Neural cell (in vitro differentiated cells): ENCODE data around the gene CIRBP. TPM values are rescaled to one million over a fixed set of nuclear protein-coding genes. Genes with fewer than 3 reads are reported as not detected.

ENCODE experiments used
- H2AFZ ChIP-seq: fragments of 200-600, 300-800 bp; sonication (generic), shearing (Covaris generic); 2 replicates; pipeline ENCODE4 v1.6.0; 2014; ENCODE audit warnings: low read depth, mild to moderate bottlenecking, antibody characterized with exemption, low read length, moderate library complexity
- H3F3A ChIP-seq: fragments of 200-600 bp; shearing (Covaris generic); 2 replicates; pipeline ENCODE4 v1.6.1; 2016; ENCODE audit warnings: mild to moderate bottlenecking, moderate library complexity, mixed read lengths, antibody characterized with exemption, low read length; ENCODE audit not compliant: insufficient read depth, poor library complexity, severe bottlenecking
- H3K27ac ChIP-seq: fragments of 200-600, 300-800 bp; sonication (generic), shearing (Covaris generic); 2 replicates; pipeline ENCODE4 v1.5.1; 2014; ENCODE audit warnings: mild to moderate bottlenecking, low read length, moderate library complexity
- H3K27me3 ChIP-seq: fragments of 300-800, 200-600 bp; sonication (generic), shearing (Covaris generic); 2 replicates; pipeline ENCODE4 v1.6.0; 2014; ENCODE audit warnings: mild to moderate bottlenecking, low read depth, low read length, moderate library complexity; ENCODE audit not compliant: insufficient read depth
- H3K36me3 ChIP-seq: fragments of 300-800, 200-600 bp; sonication (generic), shearing (Covaris generic); 2 replicates; pipeline ENCODE4 v1.5.1; 2014; ENCODE audit warnings: mild to moderate bottlenecking, antibody characterized with exemption, low read length, moderate library complexity; ENCODE audit not compliant: insufficient read depth
- H3K4me2 ChIP-seq: fragments of 300-800, 200-600 bp; sonication (generic), shearing (Covaris generic); 2 replicates; pipeline ENCODE4 v1.6.0; 2014; ENCODE audit warnings: mild to moderate bottlenecking, low read length
- H3K4me3 ChIP-seq: fragments of 300-800, 200-600 bp; sonication (generic), shearing (Covaris generic); 2 replicates; pipeline ENCODE4 v1.5.1; 2014; ENCODE audit warnings: mild to moderate bottlenecking, low read length, moderate library complexity
- H3K79me2 ChIP-seq: fragments of 200-600 bp; shearing (Covaris generic); replicated peaks from 2 replicates; pipeline ENCODE4 v1.6.0; 2014; ENCODE audit warnings: mild to moderate bottlenecking, low read length, moderate library complexity; ENCODE audit not compliant: insufficient read depth
- H3K9ac ChIP-seq: fragments of 300-800, 200-600 bp; sonication (generic), shearing (Covaris generic); 2 replicates; pipeline ENCODE4 v1.6.1; 2016; ENCODE audit warnings: mild to moderate bottlenecking, low read length, mixed read lengths
- H3K9me2 ChIP-seq: fragments of 200-600 bp; shearing (Covaris generic); 2 replicates; pipeline ENCODE4 v1.6.1; 2016; ENCODE audit warnings: mild to moderate bottlenecking, low read length, mixed read lengths; ENCODE audit not compliant: insufficient read depth
- H3K9me3 ChIP-seq: fragments of 200-600, 300-800 bp; sonication (generic), shearing (Covaris generic); 2 replicates; pipeline ENCODE4 v1.6.1; 2016; ENCODE audit warnings: mild to moderate bottlenecking, mixed run types, low read length, moderate library complexity, mixed read lengths
- H4K20me1 ChIP-seq: fragments of 200-600 bp; shearing (Covaris generic); 2 replicates; pipeline ENCODE4 v1.6.1; 2016; ENCODE audit warnings: mild to moderate bottlenecking, mixed run types; ENCODE audit not compliant: insufficient read depth
- CTCF ChIP-seq: fragments of 450-650 bp; IDR thresholded peaks from 2 replicates; pipeline ENCODE4 v1.5.1; 2014; ENCODE audit warnings: antibody characterized with exemption, mild to moderate bottlenecking, moderate library complexity; ENCODE audit not compliant: poor library complexity, severe bottlenecking
- EP300 ChIP-seq: fragments of 450-650 bp; conservative IDR thresholded peaks from 2 replicates; pipeline ENCODE4 v1.6.1; 2014; ENCODE audit warnings: antibody characterized with exemption, mild to moderate bottlenecking, moderate library complexity; ENCODE audit not compliant: poor library complexity, severe bottlenecking
- EZH2 ChIP-seq: fragments of 200-600, 300-800 bp; shearing (Covaris generic), sonication (generic); IDR thresholded peaks from 2 replicates; pipeline ENCODE4 v1.6.1; 2014; ENCODE audit warnings: antibody characterized with exemption, low read length, borderline replicate concordance, mild to moderate bottlenecking; ENCODE audit not compliant: insufficient read depth, poor library complexity, severe bottlenecking
- MXI1 ChIP-seq: fragments of 450-650 bp; conservative IDR thresholded peaks from 2 replicates; pipeline ENCODE4 v1.6.1; 2014; ENCODE audit warnings: antibody characterized with exemption, mild to moderate bottlenecking; ENCODE audit not compliant: poor library complexity, severe bottlenecking
- POLR2AphosphoS5 ChIP-seq: IDR thresholded peaks from 2 replicates; pipeline ENCODE4 v1.6.1; 2012
- RAD21 ChIP-seq: fragments of 450-650 bp; conservative IDR thresholded peaks from 2 replicates; pipeline ENCODE4 v1.6.1; 2014; ENCODE audit warnings: antibody characterized with exemption, mild to moderate bottlenecking, moderate library complexity
- REST ChIP-seq: IDR thresholded peaks from 2 replicates; pipeline ENCODE4 v1.6.1; 2012; ENCODE audit warnings: borderline replicate concordance
- SMC3 ChIP-seq: fragments of 450-650 bp; conservative IDR thresholded peaks from 2 replicates; pipeline ENCODE4 v1.6.1; 2014; ENCODE audit warnings: antibody characterized with exemption, mild to moderate bottlenecking, moderate library complexity; ENCODE audit not compliant: poor library complexity
- TAF1 ChIP-seq: IDR thresholded peaks from 2 replicates; pipeline ENCODE4 v1.6.1; 2012; ENCODE audit warnings: low read depth
- polyA plus RNA-seq: library from polyadenylated mRNA; depleted of rRNA; stranded (reverse); fragments of >200 nt; gene quantifications from 2 replicates; pipeline ENCODE4 v1.2.3, GENCODE V29; 2014

Gene CIRBP
- polyA plus RNA-seq, 1 donor from 2014 or later: 1,663 TPM

- no peak overlapping the region for H3K4me3 ChIP-seq
- H3K9ac ChIP-seq: no peak overlapping the region
- H2AFZ ChIP-seq: no peak overlapping the region
- no peaks in the 10 kb centered on the region for H3K9me2 ChIP-seq
- H3K27me3 ChIP-seq: no peaks in the 10 kb centered on the region
- no peaks in the 10 kb centered on the region for H3K36me3 ChIP-seq
- H3F3A ChIP-seq: no peaks in the 10 kb centered on the region
- no peak for TF ChIP-seq RAD21
- TF ChIP-seq EP300: no peak
- TF ChIP-seq MXI1: no peak
- TF ChIP-seq REST: no peak
- no peak for TF ChIP-seq CTCF
- TF ChIP-seq EZH2: no peak
- TF ChIP-seq POLR2AphosphoS5: no peak
- TF ChIP-seq SMC3: no peak
- no peak for TF ChIP-seq TAF1
- no peaks in the 10 kb centered on the region for H3K9me3 ChIP-seq
- H3K79me2 ChIP-seq: no peaks in the 10 kb centered on the region
- no peaks in the 10 kb centered on the region for H4K20me1 ChIP-seq
- H3K4me2 ChIP-seq: no peak overlapping the region
- H3K27ac ChIP-seq: no peak overlapping the region
Measured at GRCh38 chr19:1226522-1227303, 42.4 kb upstream of the CIRBP start.

GRCh38 chr19:1227304-1228054 lies 41.7 kb upstream of the CIRBP start:
- H3K27me3 ChIP-seq: no peaks in the 10 kb centered on the region
- no peaks in the 10 kb centered on the region for H4K20me1 ChIP-seq
- H3K9me3 ChIP-seq: no peaks in the 10 kb centered on the region
- H2AFZ ChIP-seq: no peak overlapping the region
- no peak for TF ChIP-seq POLR2AphosphoS5
- TF ChIP-seq CTCF: no peak
- TF ChIP-seq RAD21: no peak
- TF ChIP-seq TAF1: no peak
- TF ChIP-seq EP300: no peak
- no peak for TF ChIP-seq REST
- no peak for TF ChIP-seq EZH2
- no peak for TF ChIP-seq MXI1
- TF ChIP-seq SMC3: no peak
- no peak overlapping the region for H3K9ac ChIP-seq
- H3K9me2 ChIP-seq: no peaks in the 10 kb centered on the region
- no peaks in the 10 kb centered on the region for H3K79me2 ChIP-seq
- no peaks in the 10 kb centered on the region for H3F3A ChIP-seq
- no peak overlapping the region for H3K27ac ChIP-seq
- H3K36me3 ChIP-seq: no peaks in the 10 kb centered on the region
- H3K4me3 ChIP-seq: no peak overlapping the region
- H3K4me2 ChIP-seq: no peak overlapping the region
